GM21723 (cell line): ENCODE measurements around the gene YY2.
"Not testable (repeated sequence)": the region's sequence is repeated elsewhere in the genome, so short reads cannot be mapped to it uniquely, and the experiment has no call there.

Experiments
- ATAC-seq: cut with Tn5 transposase; IDR thresholded peaks from one replicate; pipeline ENCODE4 v1.9.1; 2021; ENCODE audit warnings: mild to moderate bottlenecking, moderate library complexity; ENCODE audit not compliant: unreplicated experiment

YY2 gene

GRCh38 chrX:21855937-21856415 lies at the start of gene YY2:
Gene YY2, plus strand, starts transcription at chrX:21855987. Its CDS starts 498 bp downstream, at chrX:21856485.
- ATAC-seq: no peak

- no peak for ATAC-seq
These were observed 49.1 kb upstream of the YY2 start for GRCh38 chrX:21806691-21807090.

GRCh38 chrX:21811832-21812231 lies 44.0 kb upstream of the YY2 start:
- ATAC-seq: no peak

GRCh38 chrX:21812628-21813027 lies 43.2 kb upstream of the YY2 start:
- ATAC-seq: no peak

GRCh38 chrX:21813612-21814368 lies 42.0 kb upstream of the YY2 start:
- no peak for ATAC-seq

GRCh38 chrX:21816136-21816535 lies 39.7 kb upstream of the YY2 start:
- ATAC-seq: no peak

GRCh38 chrX:21820170-21820569 lies 35.6 kb upstream of the YY2 start:
- ATAC-seq: not testable (repeated sequence)

GRCh38 chrX:21821875-21822274 lies 33.9 kb upstream of the YY2 start:
- no peak for ATAC-seq

- no peak for ATAC-seq
These were observed 24.3 kb upstream of the YY2 start for GRCh38 chrX:21831496-21831895.

GRCh38 chrX:21837056-21837455 lies 18.7 kb upstream of the YY2 start:
- ATAC-seq: no peak

- ATAC-seq: peak; percentile 38
These were observed 16.9 kb upstream of the YY2 start for GRCh38 chrX:21838937-21839333.

- peak; percentile 89 for ATAC-seq
These were observed 16.2 kb upstream of the YY2 start, which contains the start of gene MBTPS2 for GRCh38 chrX:21839334-21840192. Gene MBTPS2, plus strand, starts transcription at chrX:21839617. Its CDS starts 118 bp downstream, at chrX:21839735.

- ATAC-seq: no peak
These were observed 15.6 kb upstream of the YY2 start for GRCh38 chrX:21840193-21840545.

GRCh38 chrX:21843179-21843578 lies 12.6 kb upstream of the YY2 start:
- ATAC-seq: no peak

- no peak for ATAC-seq
These were observed 10.7 kb upstream of the YY2 start for GRCh38 chrX:21845096-21845495.

GRCh38 chrX:21847342-21847741 lies 8.4 kb upstream of the YY2 start:
- no peak for ATAC-seq

- ATAC-seq: no peak
These were observed 2.2 kb upstream of the YY2 start for GRCh38 chrX:21853578-21853977.

- no peak for ATAC-seq
These were observed 717 bp downstream of the YY2 start for GRCh38 chrX:21856504-21856903.

- ATAC-seq: no peak
These were observed 7.5 kb downstream of the YY2 start for GRCh38 chrX:21863241-21863640.

- no peak for ATAC-seq
These were observed 9.6 kb downstream of the YY2 start for GRCh38 chrX:21865436-21865835.

- no peak for ATAC-seq
These were observed 14.7 kb downstream of the YY2 start for GRCh38 chrX:21870494-21870893.
